HG03558 (cell line): ENCODE measurements around the gene NPHP4.

ENCODE experiments used
- ATAC-seq: cut with Tn5 transposase; IDR thresholded peaks from one replicate; pipeline ENCODE4 v1.9.1; 2021; ENCODE audit warnings: moderate number of reproducible peaks; ENCODE audit not compliant: unreplicated experiment; ENCODE audit errors: extremely low read depth

NPHP4 gene

DNA sequence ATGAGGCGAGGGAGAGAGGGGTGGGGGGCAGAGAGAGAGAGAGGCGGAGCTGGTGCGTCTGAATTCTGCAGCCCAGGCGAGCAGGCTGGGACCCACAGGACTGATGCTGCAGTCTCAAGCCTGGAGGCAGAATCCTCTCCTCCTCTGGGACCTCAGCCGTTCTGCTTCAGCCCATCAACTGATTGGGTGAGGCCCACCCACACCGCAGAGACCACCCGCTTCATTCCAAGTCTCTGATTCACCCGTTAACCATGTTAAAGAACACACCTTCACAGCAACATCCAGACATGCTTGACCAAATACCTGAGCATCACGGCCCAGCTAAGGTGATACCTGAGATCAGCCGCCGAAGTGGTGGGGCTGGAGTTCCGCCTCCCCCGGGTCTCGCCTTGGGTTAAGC, 147.8 kb downstream of the NPHP4 start:
- ATAC-seq = no peak

DNA sequence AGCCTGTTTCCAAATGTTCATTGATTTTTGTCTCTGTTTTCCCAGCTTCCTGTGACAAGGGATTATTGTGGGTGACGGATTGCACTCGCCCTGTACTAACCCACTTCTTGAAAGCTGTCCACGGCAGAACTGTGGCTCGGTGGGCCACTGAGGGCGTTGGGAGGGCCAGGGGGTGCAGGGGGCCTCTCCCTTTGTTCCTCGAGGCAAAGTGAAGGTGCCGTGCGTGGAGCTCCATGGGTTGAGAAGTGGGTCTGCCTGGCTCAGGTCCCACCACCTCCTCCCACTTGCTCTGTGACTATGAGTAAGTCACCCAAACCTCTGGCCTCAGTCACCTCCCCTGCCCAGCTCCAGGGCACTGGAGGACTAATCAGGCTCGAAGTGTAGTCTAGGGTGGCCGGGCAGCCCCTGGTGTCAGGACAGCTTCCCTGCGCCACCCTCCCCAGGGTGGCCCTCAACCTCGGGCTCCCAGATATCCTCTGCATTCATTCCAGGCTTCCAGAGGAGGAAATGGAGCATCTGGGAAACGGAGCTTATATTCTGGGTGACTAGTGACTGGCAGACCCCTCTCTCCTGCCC, 148.6 kb downstream of the NPHP4 start:
- no peak for ATAC-seq

GRCh38 chr1:5842679-5843078, 149.5 kb downstream of the NPHP4 start:
- ATAC-seq = no peak

DNA sequence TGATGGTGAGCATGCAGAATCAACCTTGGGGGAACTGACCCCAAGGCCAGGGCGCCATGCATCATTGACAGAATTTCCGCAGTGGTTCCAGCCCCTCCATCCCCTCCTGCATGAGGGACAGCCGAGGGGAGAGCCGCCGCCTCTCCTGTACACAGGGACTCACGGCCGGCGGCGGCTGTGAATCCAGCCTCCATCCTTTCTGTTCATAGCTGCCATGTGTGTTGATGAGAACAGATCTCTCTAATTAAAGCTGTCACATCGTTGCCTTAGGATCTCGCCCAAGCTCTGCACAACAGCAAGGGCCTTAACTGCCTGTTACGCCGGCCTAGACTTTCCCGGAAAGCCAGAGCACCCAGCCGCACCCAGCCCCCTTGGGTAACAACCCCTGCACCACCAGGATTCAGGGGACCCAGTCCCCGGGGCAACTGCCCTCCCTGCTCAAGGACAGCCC, 151.6 kb downstream of the NPHP4 start:
- no peak for ATAC-seq

DNA sequence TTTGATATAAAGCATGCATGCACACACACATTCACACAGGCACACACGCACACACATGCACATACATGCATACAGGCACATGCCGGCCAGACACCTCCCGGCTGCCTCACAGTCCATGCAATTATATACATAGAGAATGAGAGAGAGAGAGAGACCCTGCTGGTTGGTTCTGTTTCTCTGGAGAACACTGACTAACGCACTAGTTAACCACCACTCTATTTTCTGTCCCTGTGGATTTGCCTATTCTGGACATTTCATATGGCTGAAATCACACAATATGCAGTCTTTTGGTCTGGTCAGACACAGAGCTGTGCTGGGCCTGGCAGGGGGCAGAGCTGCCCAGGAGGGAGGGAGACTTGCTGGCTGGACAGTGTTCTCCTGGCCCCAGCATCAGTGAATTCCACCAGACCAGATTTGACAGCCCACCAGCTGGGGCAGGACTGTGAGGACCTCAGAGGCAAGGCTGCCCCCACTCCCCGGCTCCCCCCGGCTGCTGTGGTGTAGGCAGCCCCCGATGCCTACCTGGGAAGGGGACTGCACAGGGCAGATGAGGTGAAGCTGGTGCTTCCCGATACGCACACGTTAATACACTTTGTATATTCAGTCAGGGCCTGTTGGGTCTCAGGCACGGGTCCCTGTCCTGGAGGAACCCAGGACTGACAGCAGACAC, 152.2 kb downstream of the NPHP4 start:
- no peak for ATAC-seq

- ATAC-seq = no peak
Observed at GRCh38 chr1:5839161-5839880, 152.9 kb downstream of the NPHP4 start.

- ATAC-seq = no peak
Observed at GRCh38 chr1:5837976-5838653, 154.1 kb downstream of the NPHP4 start.

DNA sequence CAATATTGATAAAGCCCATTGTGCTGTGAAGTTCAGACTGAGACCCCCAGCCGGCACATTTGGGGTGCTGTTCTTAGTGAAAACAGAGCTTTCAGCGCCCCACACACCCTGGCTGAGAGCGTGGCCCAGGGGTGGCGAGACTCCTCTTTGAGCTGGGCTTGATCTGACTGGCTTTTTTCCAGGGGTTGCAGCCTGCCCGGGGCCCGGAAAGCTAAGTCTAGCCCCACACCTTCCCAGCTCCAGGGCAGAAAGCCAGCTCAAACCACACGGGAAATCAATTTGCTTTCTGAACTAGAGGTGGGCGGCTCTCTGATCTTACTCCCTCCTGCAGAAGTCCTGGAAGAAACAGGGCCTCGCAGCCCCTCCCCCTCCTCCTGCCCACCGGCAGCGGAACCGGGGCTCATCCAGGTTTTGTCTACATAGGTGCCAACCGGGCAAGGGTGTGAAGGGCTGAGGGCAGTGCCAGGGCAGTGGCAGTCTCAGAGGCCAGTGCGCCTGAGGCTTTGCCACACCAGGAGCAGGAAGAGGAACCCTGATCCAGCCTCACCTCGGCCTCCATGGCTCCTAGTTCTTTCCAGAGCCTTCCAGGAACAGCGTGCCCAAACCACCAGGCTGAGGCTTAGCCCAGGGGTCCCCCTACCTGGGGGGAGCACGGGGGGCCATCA, 155.3 kb downstream of the NPHP4 start:
- ATAC-seq = no peak

- no peak for ATAC-seq
Observed at GRCh38 chr1:5835179-5835562, 157.1 kb downstream of the NPHP4 start.

- no peak for ATAC-seq
Observed at GRCh38 chr1:5834477-5835178, 157.6 kb downstream of the NPHP4 start.

GRCh38 chr1:5833911-5834310, 158.3 kb downstream of the NPHP4 start:
- no peak for ATAC-seq

DNA sequence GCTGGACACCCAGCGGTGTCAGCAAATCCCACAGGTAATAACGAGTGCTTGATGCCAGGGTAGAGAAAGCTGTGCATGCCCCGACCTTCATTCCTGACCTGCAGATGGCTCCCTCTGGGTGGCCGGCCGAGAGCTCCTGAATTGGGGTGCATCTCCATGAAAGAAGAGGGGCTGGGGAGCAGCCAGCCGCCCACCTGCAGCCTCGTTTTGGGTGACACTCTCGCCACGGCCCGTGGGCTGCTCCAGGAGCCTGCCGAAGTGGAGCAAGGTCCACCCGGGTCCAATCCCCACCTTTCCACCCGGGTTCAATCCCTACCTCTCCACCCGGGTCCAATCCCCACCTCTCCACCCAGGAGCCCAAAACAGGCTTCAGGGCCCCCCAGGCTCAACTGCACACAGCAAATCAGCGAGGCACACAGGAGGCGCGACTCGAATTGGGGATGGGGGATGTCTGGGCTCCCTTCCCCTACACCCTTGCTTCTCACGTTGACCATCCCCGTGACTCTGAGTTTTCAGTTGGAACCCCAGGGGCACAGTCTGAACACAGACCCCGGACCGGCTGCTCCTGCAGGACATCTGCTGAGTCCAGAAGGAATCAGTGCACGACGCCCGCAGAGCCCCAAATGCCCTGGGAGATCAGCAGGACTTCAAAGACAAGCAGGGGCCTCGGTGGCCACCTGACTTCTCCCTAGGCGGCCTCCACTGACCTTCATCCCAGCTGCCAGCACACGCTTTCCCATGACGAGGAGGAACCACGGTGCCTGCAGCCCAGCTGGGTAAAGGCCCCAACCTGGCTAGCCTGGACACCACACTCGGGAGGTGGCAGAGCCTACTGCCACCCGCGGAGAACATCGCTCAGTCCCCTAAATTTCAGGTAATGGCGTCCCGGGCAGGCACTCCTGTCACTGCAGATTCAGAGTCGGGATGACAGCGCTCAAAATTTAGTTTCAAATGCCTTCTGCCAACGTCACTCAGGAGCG, 159.0 kb downstream of the NPHP4 start:
- ATAC-seq = no peak

- ATAC-seq = no peak
Observed at GRCh38 chr1:5831600-5832335, 160.5 kb downstream of the NPHP4 start.

DNA sequence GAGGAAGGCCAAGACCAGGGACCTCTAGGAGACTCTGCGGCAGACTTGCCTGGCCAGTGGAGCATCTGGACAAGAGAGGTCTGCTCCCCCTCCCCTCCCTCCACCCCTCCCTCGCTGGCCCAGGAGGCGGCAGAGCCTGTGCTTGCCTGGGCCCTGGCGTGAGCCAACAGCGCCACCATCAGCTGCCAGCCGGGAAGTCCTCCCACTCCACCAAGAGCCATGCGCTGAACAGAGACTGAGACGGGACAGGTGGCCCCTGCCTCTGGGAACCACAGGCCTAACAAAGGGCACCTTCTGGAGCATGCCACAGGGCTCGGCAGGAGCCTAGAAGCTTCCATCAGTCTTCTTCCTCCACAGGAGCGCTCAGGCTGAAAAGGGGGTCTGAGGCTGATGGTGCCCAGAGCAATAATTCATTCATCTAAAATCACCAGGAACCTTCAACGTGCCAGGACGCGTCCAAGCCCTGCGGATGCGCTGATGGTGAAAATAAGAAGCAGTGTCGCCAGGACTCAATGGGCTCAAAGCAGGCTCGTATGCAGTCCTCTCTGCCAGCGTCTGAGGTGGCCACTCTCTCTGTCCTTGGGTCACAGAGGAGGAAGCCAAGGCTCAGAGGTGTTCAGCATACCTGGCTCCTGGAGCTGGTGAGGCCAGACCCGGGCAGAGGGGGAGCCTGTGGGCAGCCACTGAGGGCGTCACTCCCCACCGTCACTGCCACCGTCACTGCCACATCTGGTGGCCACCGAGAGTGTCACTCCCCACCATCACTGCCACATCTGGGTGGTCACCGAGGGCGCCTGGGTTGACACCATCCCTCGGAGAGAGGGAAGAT, 161.2 kb downstream of the NPHP4 start:
- no peak for ATAC-seq

DNA sequence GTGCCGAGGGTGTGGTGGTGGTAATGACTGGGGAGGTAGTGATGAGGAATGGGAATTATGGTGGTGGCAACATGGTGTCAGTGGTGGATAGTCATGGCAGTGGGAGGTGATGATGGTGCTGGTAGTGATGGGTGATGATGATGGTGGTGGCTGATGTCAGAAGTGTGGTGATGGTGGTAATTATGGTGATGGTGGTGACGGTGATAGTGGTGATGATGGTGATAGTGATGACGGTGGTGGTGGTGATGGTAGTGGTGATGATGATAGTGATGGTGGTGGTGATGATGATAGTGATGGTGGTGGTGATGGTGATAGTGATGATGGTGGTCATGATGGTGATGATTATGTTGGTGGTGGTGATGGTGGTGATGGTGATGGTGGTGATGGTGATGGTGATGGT, 162.8 kb downstream of the NPHP4 start:
- no peak for ATAC-seq

GRCh38 chr1:5828308-5828935, 163.8 kb downstream of the NPHP4 start:
- no peak for ATAC-seq

DNA sequence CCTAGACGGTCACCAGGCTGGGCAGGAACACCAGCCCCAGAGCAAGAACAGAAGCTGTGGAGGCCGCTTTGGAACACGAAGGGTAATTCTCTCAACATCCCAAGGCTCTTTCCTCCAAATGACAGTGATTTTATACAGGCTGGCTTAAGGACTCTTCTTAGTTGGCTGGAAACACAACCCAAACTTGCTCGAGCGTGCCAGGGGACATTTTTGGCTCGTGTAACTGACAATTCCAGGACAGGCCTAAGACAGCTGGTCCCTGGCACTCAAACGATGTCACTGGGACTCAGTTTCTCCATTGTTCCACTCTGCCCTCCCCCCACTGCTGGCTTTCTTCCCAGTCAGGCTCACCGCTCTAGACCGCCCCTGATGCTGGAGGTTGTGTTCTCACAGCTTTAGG, 164.7 kb downstream of the NPHP4 start:
- no peak for ATAC-seq
